ENCODE results near the gene GRIK5.

The GRIK5 gene

GRCh38 chr19:42010245-42011126 lies 59.5 kb downstream of the GRIK5 start:
- peak; percentile 44 for DNase-seq (ENCODE audit: extremely low read depth, low read depth)
- TF ChIP-seq, protein P1, sequence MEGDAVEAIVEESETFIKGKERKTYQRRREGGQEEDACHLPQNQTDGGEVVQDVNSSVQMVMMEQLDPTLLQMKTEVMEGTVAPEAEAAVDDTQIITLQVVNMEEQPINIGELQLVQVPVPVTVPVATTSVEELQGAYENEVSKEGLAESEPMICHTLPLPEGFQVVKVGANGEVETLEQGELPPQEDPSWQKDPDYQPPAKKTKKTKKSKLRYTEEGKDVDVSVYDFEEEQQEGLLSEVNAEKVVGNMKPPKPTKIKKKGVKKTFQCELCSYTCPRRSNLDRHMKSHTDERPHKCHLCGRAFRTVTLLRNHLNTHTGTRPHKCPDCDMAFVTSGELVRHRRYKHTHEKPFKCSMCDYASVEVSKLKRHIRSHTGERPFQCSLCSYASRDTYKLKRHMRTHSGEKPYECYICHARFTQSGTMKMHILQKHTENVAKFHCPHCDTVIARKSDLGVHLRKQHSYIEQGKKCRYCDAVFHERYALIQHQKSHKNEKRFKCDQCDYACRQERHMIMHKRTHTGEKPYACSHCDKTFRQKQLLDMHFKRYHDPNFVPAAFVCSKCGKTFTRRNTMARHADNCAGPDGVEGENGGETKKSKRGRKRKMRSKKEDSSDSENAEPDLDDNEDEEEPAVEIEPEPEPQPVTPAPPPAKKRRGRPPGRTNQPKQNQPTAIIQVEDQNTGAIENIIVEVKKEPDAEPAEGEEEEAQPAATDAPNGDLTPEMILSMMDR (IDR thresholded peaks at IDR 0.05; ENCODE audit: low read depth, low read length), result no peak

DNA sequence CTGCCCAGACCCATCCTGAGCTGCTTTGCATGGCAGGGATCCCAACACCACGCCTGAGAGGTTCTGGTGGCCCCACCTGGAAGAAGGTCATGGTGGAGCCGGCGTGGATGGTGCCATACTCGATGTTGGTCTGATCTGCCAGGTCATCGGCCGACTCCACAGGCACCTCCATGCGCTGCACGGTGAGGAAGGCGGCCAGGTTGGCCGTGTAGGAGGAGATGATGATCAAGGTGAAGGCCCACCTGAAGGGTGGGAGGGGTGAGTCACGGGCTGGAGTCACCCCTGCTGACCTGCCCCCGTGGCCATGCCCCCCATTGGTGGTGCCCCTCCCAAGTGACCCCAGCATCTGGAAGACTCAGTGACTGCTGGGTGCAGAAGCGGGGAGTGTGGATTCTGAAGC lies 63.4 kb downstream of the GRIK5 start:
- no peak for DNase-seq (ENCODE audit: extremely low read depth, low read depth)
- TF ChIP-seq, protein P1 (IDR thresholded peaks at IDR 0.05; ENCODE audit: low read depth, low read length), result no peak

GRCh38 chr19:42005504-42005903 lies 64.5 kb downstream of the GRIK5 start:
- TF ChIP-seq, protein P1 (IDR thresholded peaks at IDR 0.05; ENCODE audit: low read depth, low read length), result no peak
- no peak for DNase-seq (ENCODE audit: extremely low read depth, low read depth)

- no peak for DNase-seq (ENCODE audit: extremely low read depth, low read depth)
- TF ChIP-seq, protein P1 (IDR thresholded peaks at IDR 0.05; ENCODE audit: low read depth, low read length), result no peak
Measured at GRCh38 chr19:42003506-42004294, 66.3 kb downstream of the GRIK5 start.

- no peak for DNase-seq (ENCODE audit: extremely low read depth, low read depth)
- TF ChIP-seq, protein P1 (IDR thresholded peaks at IDR 0.05; ENCODE audit: low read depth, low read length), result no peak
Measured at GRCh38 chr19:41999878-42000208, 70.2 kb downstream of the GRIK5 start.

DNA sequence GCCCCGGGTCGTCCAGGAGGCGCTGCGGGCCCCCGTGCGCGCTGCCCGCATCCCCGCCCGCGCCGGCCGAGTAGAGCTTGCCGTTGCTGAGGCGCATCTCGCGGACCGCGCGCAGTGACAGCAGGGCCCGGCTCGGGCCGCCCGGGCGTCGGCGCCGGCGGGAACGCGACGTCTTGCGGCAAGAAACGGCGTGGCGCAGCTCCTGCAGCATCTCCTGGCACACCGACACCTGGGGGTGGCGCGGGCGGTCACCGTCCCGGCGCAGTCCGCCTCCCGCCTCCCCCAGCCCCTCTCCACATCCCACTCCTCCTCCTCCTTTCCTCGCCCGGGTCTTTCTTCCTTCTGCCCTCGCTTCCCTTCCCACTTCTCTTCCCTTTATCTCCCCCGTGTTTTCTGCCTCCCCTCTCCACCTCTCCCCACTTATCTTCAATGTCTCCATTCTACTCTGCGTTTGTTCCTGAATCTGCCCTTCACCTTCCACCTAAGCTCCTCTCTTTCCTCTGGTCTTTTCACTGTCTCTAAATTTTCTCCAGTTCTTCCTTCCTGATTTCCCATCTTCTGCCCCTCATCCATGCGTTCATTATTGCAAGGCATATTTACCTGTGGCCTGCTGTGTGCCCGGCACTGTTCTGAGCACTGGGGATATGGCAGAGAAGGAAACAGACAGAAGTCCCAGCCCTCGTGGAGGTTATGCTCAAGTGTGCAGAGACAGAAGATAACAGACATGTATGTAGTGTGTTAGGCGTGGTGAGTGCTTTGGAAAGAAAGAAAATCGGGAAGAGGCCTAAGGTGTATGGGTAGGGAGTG lies 70.7 kb downstream of the GRIK5 start:
- TF ChIP-seq, protein P1 (IDR thresholded peaks at IDR 0.05; ENCODE audit: low read depth, low read length), result no peak
- no peak for DNase-seq (ENCODE audit: extremely low read depth, low read depth)
